Ovary (tissue), 9 donors: ENCODE data around the gene ATN1. TPM values are rescaled to one million over a fixed set of nuclear protein-coding genes. Genes with fewer than 3 reads are reported as not detected.

Source experiments
- DNase-seq, 5 donors: peaks; one replicate each; pipeline ENCODE4 v3.0.0-alpha.2; 2019 to 2020
- H3K27ac ChIP-seq, 2 donors: fragments of 200-600 bp; one replicate each; pipeline versions ENCODE4 v1.5.1 to v1.8.0; 2019 to 2022
- H3K27me3 ChIP-seq: fragments of 200-600 bp; one replicate; pipeline ENCODE4 v1.8.0; 2022
- H3K36me3 ChIP-seq: fragments of 200-600 bp; sonication (generic); one replicate; pipeline ENCODE4 v1.5.1; 2019
- H3K4me1 ChIP-seq: one replicate; pipeline ENCODE4 v1.8.1; 2013; ENCODE audit warnings: mild to moderate bottlenecking, moderate library complexity; ENCODE audit not compliant: insufficient read depth
- H3K4me3 ChIP-seq: fragments of 200-600 bp; sonication (generic); one replicate; pipeline ENCODE4 v1.5.1; 2017
- H3K9me3 ChIP-seq, 2 donors: fragments of 200-600 bp in 1 of 2; sonication (generic) in 1 of 2; one replicate each; pipeline versions ENCODE4 v1.5.1 to v1.8.1; 2013 to 2019; ENCODE audit warnings: mild to moderate bottlenecking in 1 of 2, moderate library complexity in 1 of 2
- CTCF ChIP-seq, 3 donors: fragments of 450-650 bp in 2 of 3; fragments of 200-600 bp in 1 of 3; IDR thresholded peaks; one replicate each; pipeline versions ENCODE4 v1.5.1 to v1.8.0; 2016 to 2022; ENCODE audit warnings: antibody characterized with exemption in 3 of 3, mild to moderate bottlenecking in 1 of 3
- EP300 ChIP-seq: sonication (generic); formaldehyde crosslinking; IDR thresholded peaks from one replicate; pipeline ENCODE4 v1.6.1; 2017; ENCODE audit warnings: antibody characterized with exemption
- POLR2A ChIP-seq: fragments of 450-650 bp; IDR thresholded peaks from one replicate; pipeline ENCODE4 v1.6.1; 2017; ENCODE audit warnings: antibody characterized with exemption, mild to moderate bottlenecking, moderate library complexity
- WGBS, 3 donors: extraction: QIAGEN DNeasy Blood & Tissue Kit in 1 of 3; methylation state at CpG; one replicate each; pipeline versions ENCODE4 v1.1.5 to v1.1.7; 2013 to 2017; 5-methylcytosine and 5-hydroxymethylcytosine counted together
- intact Hi-C, 4 donors: fragments of 100-400 bp; cut with DNase I; formaldehyde crosslinking; loops; one replicate each; pipeline versions ENCODE4 v1.11.0 to v1.15.1; 2022 to 2023
- polyA plus RNA-seq, 2 donors: library from polyadenylated mRNA; stranded (reverse); fragments of 200-250 nt in 1 of 2; fragments of 350-450 nt in 1 of 2; fragmentation: Illumina TruSeq in 1 of 2; extraction: RNeasy Lipid Tissue Mini Kit (QIAGEN cat#74804) in 1 of 2; gene quantifications; one replicate each; pipeline ENCODE4 v1.2.3, GENCODE V29; 2013 to 2014
- total RNA-seq, 7 donors: library from RNA; depleted of rRNA in 2 of 7; stranded (reverse); fragments of >200 nt in 2 of 7; fragmentation: NEBNext Ultra II Directional in 3 of 7; extraction: Animal tissue kit (Norgen Biotek cat#: 25700) in 3 of 7; gene quantifications; one replicate each; pipeline versions ENCODE4 v1.1.0 to v1.2.4, GENCODE V29; 2016 to 2023
- donor health status: DM: no; HTN: no; CAD: no; lungs with moderate emphysema.
- donor health status: DM: no; HTN: no; CAD: no.
- donor health status: Bipolar disorder and iron deficiency.
- donor health status: DM: yes; HTN: yes; CAD: no.
- donor health status: DM: no; HTN: no; CAD: no.
- donor health status: DM: yes; HTN: yes; CAD: no.

The ATN1 gene
- total and polyA plus RNA-seq, 9 donors = 41.6 to 324 (median 197) TPM

DNA sequence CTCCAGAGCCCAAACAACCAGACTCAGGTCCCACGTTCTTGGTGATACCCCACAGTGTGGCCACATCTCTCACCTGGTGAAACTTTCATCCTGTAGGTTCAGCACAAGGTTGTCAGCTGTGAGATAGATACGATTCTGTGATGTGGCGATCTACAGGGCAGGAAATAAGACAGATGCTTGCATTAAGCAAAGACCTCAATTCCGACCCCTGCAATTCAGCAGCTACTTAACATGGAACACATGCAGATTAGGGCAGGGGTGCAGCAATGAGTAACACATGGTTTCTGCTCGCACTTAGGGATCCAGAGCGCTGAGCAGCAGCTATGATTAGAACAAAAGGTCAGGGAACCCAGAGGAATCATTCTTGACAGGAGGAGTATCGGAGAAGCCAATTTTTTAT, 38.6 kb downstream of the ATN1 start:
- no peaks in the 10 kb centered on the region for H3K36me3 ChIP-seq
- no peaks in the 10 kb centered on the region for H3K9me3 ChIP-seq
- peaks cover 9% of the 10 kb centered on the region for H3K4me1 ChIP-seq
- H3K27me3 ChIP-seq = no peaks in the 10 kb centered on the region
- peak in 1 of 5 donors; percentile 3 for DNase-seq
- intact Hi-C loops = loop anchor here (5.0 to 10.0 kb wide), 2 partner anchors 99 to 102 kb away; partner anchors contain the start of gene TPI1 (in 4 of the 4)
- WGBS, 3 donors = 80 to 83% (median 82%) methylated on average over 7 of the region's 7 CpGs
- TF ChIP-seq POLR2A (no peak), EP300 (no peak), CTCF (IDR thresholded peaks at IDR 0.05) (no peak)
- no peak overlapping the region for H3K4me3 ChIP-seq
- H3K27ac ChIP-seq = no peak overlapping the region

GRCh38 chr12:6967651-6968100, 39.9 kb downstream of the ATN1 start:
- Histone ChIP-seq H3K4me1 (peaks cover 7% of the 10 kb centered on the region), H3K27me3 (no peaks in the 10 kb centered on the region), H3K27ac (no peak overlapping the region), H3K36me3 (no peaks in the 10 kb centered on the region), H3K4me3 (no peak overlapping the region), H3K9me3 (no peaks in the 10 kb centered on the region)
- WGBS, 3 donors = 74 to 79% (median 76%) methylated on average over 10 of the region's 10 CpGs
- TF ChIP-seq EP300 (no peak), POLR2A (no peak), CTCF (IDR thresholded peaks at IDR 0.05) (no peak)
- intact Hi-C loops = loop anchor here (5.0 to 10.0 kb wide), 2 partner anchors 100 to 103 kb away; partner anchors contain the start of gene TPI1 (in 4 of the 4)
- peak in 1 of 5 donors; percentile 25 for DNase-seq

DNA sequence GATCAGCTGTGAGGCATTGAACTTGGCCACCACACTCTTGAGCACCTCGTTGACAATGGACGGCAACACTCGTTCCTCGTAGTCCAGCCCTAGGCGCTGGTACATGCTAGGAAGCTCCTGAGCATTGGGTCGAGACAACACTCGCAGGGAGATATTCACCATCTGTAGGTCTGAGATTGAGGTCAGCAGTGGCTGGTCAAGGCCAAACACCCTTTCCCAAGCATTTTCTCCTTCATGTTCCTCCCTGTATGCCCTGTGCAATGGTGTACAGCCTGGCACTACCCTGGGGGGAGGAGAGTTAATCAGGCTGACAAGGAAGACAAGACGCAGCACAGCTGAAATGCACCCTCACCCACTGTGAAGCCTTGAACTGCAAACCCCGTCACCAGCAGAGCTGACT, 40.7 kb downstream of the ATN1 start:
- Histone ChIP-seq H3K4me1 (peaks cover 7% of the 10 kb centered on the region), H3K9me3 (no peaks in the 10 kb centered on the region), H3K27me3 (no peaks in the 10 kb centered on the region), H3K36me3 (no peaks in the 10 kb centered on the region), H3K4me3 (no peak overlapping the region), H3K27ac (no peak overlapping the region)
- TF ChIP-seq EP300 (no peak), POLR2A (no peak), CTCF (IDR thresholded peaks at IDR 0.05) (no peak)
- intact Hi-C loops = loop anchor here (5.0 to 10.0 kb wide), 2 partner anchors 101 to 104 kb away; partner anchors contain the start of gene TPI1 (in 4 of the 4)
- DNase-seq = peak in 2 of 5 donors; percentile 27 to 31
- WGBS, 3 donors = 70 to 73% (median 72%) methylated on average over 9 of the region's 9 CpGs

GRCh38 chr12:6970096-6970527, 42.4 kb downstream of the ATN1 start:
- Histone ChIP-seq H3K27me3 (no peaks in the 10 kb centered on the region), H3K4me1 (peaks cover 7% of the 10 kb centered on the region), H3K36me3 (no peaks in the 10 kb centered on the region), H3K27ac (peak overlapping the region; percentile 68 to 72), H3K4me3 (peak overlapping the region; percentile 78), H3K9me3 (no peaks in the 10 kb centered on the region)
- TF ChIP-seq POLR2A (no peak), CTCF (IDR thresholded peaks at IDR 0.05) (no peak), EP300 (no peak)
- 0 to 1% (median 1%) methylated on average over 24 to 31 of the region's 31 CpGs for WGBS, 3 donors
- peak in 4 of 5 donors; percentile 55 to 76 (median 66) for DNase-seq
- intact Hi-C loops = no loop called here
